ENCODE data around the gene MCM9.

- TF ChIP-seq CTCF (IDR thresholded peaks at IDR 0.05) (no peak), EZH2 (IDR thresholded peaks at IDR 0.05) (no peak), EZH2phosphoT487 (IDR thresholded peaks at IDR 0.05) (no peak)
Observed at GRCh38 chr6:118768904-118769325, 166.0 kb downstream of the MCM9 start.
